Measurements from ENCODE around the gene PRTG. TPM values are rescaled to one million over a fixed set of nuclear protein-coding genes. Genes with fewer than 3 reads are reported as not detected.

PRTG gene
- total RNA-seq, 1 donor from 2014 or later: 2.1 TPM

DNA sequence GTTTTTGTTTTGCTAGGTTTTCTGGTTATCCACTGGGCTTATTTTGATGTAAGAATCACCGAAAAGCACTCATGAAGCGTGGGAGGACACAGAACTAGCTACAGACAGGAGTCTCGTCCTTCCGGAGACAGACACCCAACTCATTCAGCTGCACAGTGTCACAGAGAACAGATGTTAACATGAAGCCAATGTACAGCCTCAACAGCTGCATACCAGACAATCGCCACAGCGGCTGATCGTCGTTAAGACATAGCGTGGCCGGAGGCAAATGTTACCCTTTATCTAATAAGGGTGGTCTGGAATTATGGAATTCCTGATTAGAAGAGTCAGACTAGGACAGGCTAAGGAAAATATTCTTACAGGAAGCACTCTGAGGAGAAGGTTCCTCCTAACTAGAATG lies 153.7 kb downstream of the PRTG start:
- Mint-ChIP-seq H3K9me3 (ENCODE audit: unreplicated experiment) (no peaks in the 10 kb centered on the region), H3K4me1 (ENCODE audit: unreplicated experiment) (peaks cover 9% of the 10 kb centered on the region), H3K4me3 (ENCODE audit: unreplicated experiment) (peak overlapping the region; percentile 75), H3K27me3 (ENCODE audit: unreplicated experiment) (no peaks in the 10 kb centered on the region), H3K27ac (ENCODE audit: unreplicated experiment) (peak overlapping the region; percentile 67), H3K36me3 (ENCODE audit: unreplicated experiment) (no peaks in the 10 kb centered on the region)
- no peak for DNase-seq (ENCODE audit: extremely low spot score, unreplicated experiment)
- TF ChIP-seq, protein P1, sequence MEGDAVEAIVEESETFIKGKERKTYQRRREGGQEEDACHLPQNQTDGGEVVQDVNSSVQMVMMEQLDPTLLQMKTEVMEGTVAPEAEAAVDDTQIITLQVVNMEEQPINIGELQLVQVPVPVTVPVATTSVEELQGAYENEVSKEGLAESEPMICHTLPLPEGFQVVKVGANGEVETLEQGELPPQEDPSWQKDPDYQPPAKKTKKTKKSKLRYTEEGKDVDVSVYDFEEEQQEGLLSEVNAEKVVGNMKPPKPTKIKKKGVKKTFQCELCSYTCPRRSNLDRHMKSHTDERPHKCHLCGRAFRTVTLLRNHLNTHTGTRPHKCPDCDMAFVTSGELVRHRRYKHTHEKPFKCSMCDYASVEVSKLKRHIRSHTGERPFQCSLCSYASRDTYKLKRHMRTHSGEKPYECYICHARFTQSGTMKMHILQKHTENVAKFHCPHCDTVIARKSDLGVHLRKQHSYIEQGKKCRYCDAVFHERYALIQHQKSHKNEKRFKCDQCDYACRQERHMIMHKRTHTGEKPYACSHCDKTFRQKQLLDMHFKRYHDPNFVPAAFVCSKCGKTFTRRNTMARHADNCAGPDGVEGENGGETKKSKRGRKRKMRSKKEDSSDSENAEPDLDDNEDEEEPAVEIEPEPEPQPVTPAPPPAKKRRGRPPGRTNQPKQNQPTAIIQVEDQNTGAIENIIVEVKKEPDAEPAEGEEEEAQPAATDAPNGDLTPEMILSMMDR (IDR thresholded peaks at IDR 0.05): no peak

DNA sequence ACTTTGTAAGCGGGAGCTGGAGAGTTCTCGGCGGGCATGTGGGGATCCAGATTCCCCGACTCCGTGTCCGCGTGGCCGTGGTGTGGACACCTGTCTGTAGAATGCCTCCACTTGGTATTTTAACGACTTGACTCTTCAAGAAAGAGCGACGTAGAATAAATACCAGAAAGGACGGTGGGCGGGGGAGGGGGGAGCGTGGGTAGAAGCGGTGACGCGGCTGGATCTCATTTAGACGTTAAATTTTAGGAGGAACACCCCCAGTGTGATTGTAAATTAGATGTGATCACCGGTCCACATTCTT lies 154.2 kb downstream of the PRTG start:
- H3K27me3 Mint-ChIP-seq (ENCODE audit: unreplicated experiment): no peaks in the 10 kb centered on the region
- H3K4me3 Mint-ChIP-seq (ENCODE audit: unreplicated experiment): peak overlapping the region; percentile 75
- no peak for DNase-seq (ENCODE audit: extremely low spot score, unreplicated experiment)
- no peaks in the 10 kb centered on the region for H3K36me3 Mint-ChIP-seq (ENCODE audit: unreplicated experiment)
- peaks cover 9% of the 10 kb centered on the region for H3K4me1 Mint-ChIP-seq (ENCODE audit: unreplicated experiment)
- peak overlapping the region; percentile 67 for H3K27ac Mint-ChIP-seq (ENCODE audit: unreplicated experiment)
- TF ChIP-seq, protein P1 (IDR thresholded peaks at IDR 0.05): no peak
- no peaks in the 10 kb centered on the region for H3K9me3 Mint-ChIP-seq (ENCODE audit: unreplicated experiment)

DNA sequence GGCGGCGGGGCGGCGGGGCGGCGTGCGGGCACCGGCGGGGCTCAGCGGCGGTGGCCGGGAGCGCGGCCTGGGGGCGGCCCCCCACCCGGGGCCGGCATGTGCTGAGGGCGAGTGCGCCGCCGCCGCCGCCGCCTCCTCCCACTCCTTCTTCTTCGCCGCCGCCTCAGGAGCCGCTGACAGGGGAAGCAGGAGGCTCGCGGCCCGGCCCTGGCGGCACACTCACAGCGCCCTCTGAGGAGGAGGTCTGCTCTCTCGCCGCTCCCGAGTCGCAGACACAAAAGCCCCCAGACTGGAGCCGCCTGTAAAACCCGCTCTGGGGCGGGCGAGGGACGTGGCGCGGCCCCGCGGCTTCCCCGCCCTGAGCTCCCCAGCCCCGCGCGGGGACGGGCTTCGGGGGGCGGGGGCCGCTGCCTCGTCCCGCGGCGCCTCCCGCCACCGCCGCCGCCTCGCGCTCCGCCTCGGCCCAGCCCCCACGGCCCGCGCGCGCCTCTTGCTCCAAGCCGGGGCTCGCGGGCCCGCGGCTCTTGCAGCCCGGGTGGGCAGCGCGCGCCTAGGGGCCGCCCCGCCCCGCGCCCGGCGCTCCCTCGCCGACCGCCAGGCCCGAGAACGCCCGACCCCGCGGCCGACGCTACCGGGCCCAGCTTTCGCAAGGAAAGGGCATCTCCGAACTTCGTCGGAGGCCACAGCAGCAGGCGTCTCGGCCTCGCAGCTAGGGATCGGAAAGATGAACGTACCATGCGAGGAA lies 154.7 kb downstream of the PRTG start, which contains the start of gene PYGO1:
TSS of gene PYGO1 (minus strand) at position 276 of the 745 bp plus-strand sequence. CDS start 462 bp downstream, outside the sequence.
- H3K9me3 Mint-ChIP-seq (ENCODE audit: unreplicated experiment): no peaks in the 10 kb centered on the region
- TF ChIP-seq, protein P1 (IDR thresholded peaks at IDR 0.05): no peak
- H3K27ac Mint-ChIP-seq (ENCODE audit: unreplicated experiment): peak within 1 kb of the TSS; percentile 86
- no peaks in the 10 kb centered on the region for H3K27me3 Mint-ChIP-seq (ENCODE audit: unreplicated experiment)
- peaks cover 9% of the 10 kb centered on the region for H3K4me1 Mint-ChIP-seq (ENCODE audit: unreplicated experiment)
- H3K36me3 Mint-ChIP-seq (ENCODE audit: unreplicated experiment): no peaks in the 10 kb centered on the region
- peak within 1 kb of the TSS; percentile 75 for H3K4me3 Mint-ChIP-seq (ENCODE audit: unreplicated experiment)
- DNase-seq (ENCODE audit: extremely low spot score, unreplicated experiment): peak; percentile 87

- Mint-ChIP-seq H3K4me1 (ENCODE audit: unreplicated experiment) (peaks cover 9% of the 10 kb centered on the region), H3K27ac (ENCODE audit: unreplicated experiment) (peak overlapping the region; percentile 86), H3K4me3 (ENCODE audit: unreplicated experiment) (no peak overlapping the region), H3K36me3 (ENCODE audit: unreplicated experiment) (no peaks in the 10 kb centered on the region), H3K9me3 (ENCODE audit: unreplicated experiment) (no peaks in the 10 kb centered on the region), H3K27me3 (ENCODE audit: unreplicated experiment) (no peaks in the 10 kb centered on the region)
- TF ChIP-seq, protein P1 (IDR thresholded peaks at IDR 0.05): no peak
- no peak for DNase-seq (ENCODE audit: extremely low spot score, unreplicated experiment)
Observed at GRCh38 chr15:55587321-55588069, 155.5 kb downstream of the PRTG start.

GRCh38 chr15:55586808-55587207 lies 156.1 kb downstream of the PRTG start:
- no peak for DNase-seq (ENCODE audit: extremely low spot score, unreplicated experiment)

More at GRCh38 chr15:55586808-55587207, 156.1 kb downstream of the PRTG start:
- H3K27ac Mint-ChIP-seq (ENCODE audit: unreplicated experiment): no peak overlapping the region
- H3K4me1 Mint-ChIP-seq (ENCODE audit: unreplicated experiment): peaks cover 9% of the 10 kb centered on the region
- no peaks in the 10 kb centered on the region for H3K9me3 Mint-ChIP-seq (ENCODE audit: unreplicated experiment)
- no peak overlapping the region for H3K4me3 Mint-ChIP-seq (ENCODE audit: unreplicated experiment)
- H3K36me3 Mint-ChIP-seq (ENCODE audit: unreplicated experiment): no peaks in the 10 kb centered on the region
- TF ChIP-seq, protein P1 (IDR thresholded peaks at IDR 0.05): no peak
- no peaks in the 10 kb centered on the region for H3K27me3 Mint-ChIP-seq (ENCODE audit: unreplicated experiment)

Measured in osteocyte (in vitro differentiated cells).